ENCODE data around the gene UGDH. TPM values are rescaled to one million over a fixed set of nuclear protein-coding genes. Genes with fewer than 3 reads are reported as not detected.

Gene UGDH
- total and polyA plus RNA-seq, 4 donors: 33.1 to 241 (median 84.0) TPM

GRCh38 chr4:39490322-39490721, 36.9 kb downstream of the UGDH start:
- no peak for DNase-seq (ENCODE audit: low spot score)
- Histone ChIP-seq H3K27ac (ENCODE audit: low read depth in 1 of 2, low read length in 2 of 2) (no peak overlapping the region), H3K36me3 (ENCODE audit: control insufficient read depth in 4 of 4, insufficient read depth in 3 of 4, low read depth in 1 of 4, low read length in 3 of 4) (no peaks in the 10 kb centered on the region), H3K27me3 (ENCODE audit: control insufficient read depth in 4 of 4, insufficient read depth in 4 of 4, low read length in 3 of 4) (no peaks in the 10 kb centered on the region), H3K9me3 (ENCODE audit: control insufficient read depth in 4 of 4, low read length in 3 of 4) (no peaks in the 10 kb centered on the region), H3K9ac (ENCODE audit: low read depth in 1 of 2, low read length in 2 of 2) (no peak overlapping the region), H3K4me3 (ENCODE audit: low read depth in 1 of 3, low read length in 3 of 3) (no peak overlapping the region), H3K4me1 (ENCODE audit: control insufficient read depth in 4 of 4, insufficient read depth in 4 of 4, low read length in 3 of 4) (no peaks in the 10 kb centered on the region)
- TF ChIP-seq FOXA1 (IDR thresholded peaks at IDR 0.05) (no peak), EGR1 (IDR thresholded peaks at IDR 0.05; ENCODE audit: low read depth in 2 of 2) (no peak), ZBTB33 (IDR thresholded peaks at IDR 0.05) (no peak), RAD21 (IDR thresholded peaks at IDR 0.05) (no peak)
- WGBS: 88% methylated on average over 2 of the region's 2 CpGs

- Histone ChIP-seq H3K36me3 (ENCODE audit: control insufficient read depth in 4 of 4, insufficient read depth in 3 of 4, low read depth in 1 of 4, low read length in 3 of 4) (no peaks in the 10 kb centered on the region), H3K4me3 (ENCODE audit: low read depth in 1 of 3, low read length in 3 of 3) (no peak overlapping the region), H3K4me1 (ENCODE audit: control insufficient read depth in 4 of 4, insufficient read depth in 4 of 4, low read length in 3 of 4) (no peaks in the 10 kb centered on the region), H3K27me3 (ENCODE audit: control insufficient read depth in 4 of 4, insufficient read depth in 4 of 4, low read length in 3 of 4) (no peaks in the 10 kb centered on the region), H3K27ac (ENCODE audit: low read depth in 1 of 2, low read length in 2 of 2) (no peak overlapping the region), H3K9me3 (ENCODE audit: control insufficient read depth in 4 of 4, low read length in 3 of 4) (no peaks in the 10 kb centered on the region), H3K9ac (ENCODE audit: low read depth in 1 of 2, low read length in 2 of 2) (no peak overlapping the region)
- TF ChIP-seq TAF1 (conservative IDR thresholded peaks at IDR 0.05) (no peak), ZBTB33 (IDR thresholded peaks at IDR 0.05) (no peak), MAX (IDR thresholded peaks at IDR 0.05) (no peak)
- no peak for DNase-seq (ENCODE audit: low spot score)
- 88% methylated on average over 10 of the region's 10 CpGs for WGBS
Measured at GRCh38 chr4:39486221-39486804, 40.9 kb downstream of the UGDH start.

GRCh38 chr4:39484582-39485272, 42.5 kb downstream of the UGDH start:
- no peak overlapping the region for H3K27ac ChIP-seq (ENCODE audit: low read depth in 1 of 2, low read length in 2 of 2)
- no peaks in the 10 kb centered on the region for H3K4me1 ChIP-seq (ENCODE audit: control insufficient read depth in 4 of 4, insufficient read depth in 4 of 4, low read length in 3 of 4)
- H3K36me3 ChIP-seq (ENCODE audit: control insufficient read depth in 4 of 4, insufficient read depth in 3 of 4, low read depth in 1 of 4, low read length in 3 of 4): no peaks in the 10 kb centered on the region
- no peaks in the 10 kb centered on the region for H3K27me3 ChIP-seq (ENCODE audit: control insufficient read depth in 4 of 4, insufficient read depth in 4 of 4, low read length in 3 of 4)
- H3K4me3 ChIP-seq (ENCODE audit: low read depth in 1 of 3, low read length in 3 of 3): no peak overlapping the region
- DNase-seq (ENCODE audit: low spot score): no peak
- H3K9ac ChIP-seq (ENCODE audit: low read depth in 1 of 2, low read length in 2 of 2): no peak overlapping the region
- no peaks in the 10 kb centered on the region for H3K9me3 ChIP-seq (ENCODE audit: control insufficient read depth in 4 of 4, low read length in 3 of 4)
- WGBS: 88% methylated on average over 6 of the region's 6 CpGs
- TF ChIP-seq HNF4A (conservative IDR thresholded peaks at IDR 0.05) (no peak), RXRA (IDR thresholded peaks at IDR 0.05) (no peak), TAF1 (conservative IDR thresholded peaks at IDR 0.05) (no peak), FOXA2 (IDR thresholded peaks at IDR 0.05) (no peak), MAX (IDR thresholded peaks at IDR 0.05) (no peak), YY1 (IDR thresholded peaks at IDR 0.05) (no peak), GABPA (IDR thresholded peaks at IDR 0.05 in 1 of 2, conservative IDR thresholded peaks at IDR 0.05 in 1 of 2) (no peak), JUND (IDR thresholded peaks at IDR 0.05) (no peak), SP1 (IDR thresholded peaks at IDR 0.05) (no peak), RAD21 (IDR thresholded peaks at IDR 0.05) (no peak), ZBTB33 (IDR thresholded peaks at IDR 0.05) (no peak), EGR1 (IDR thresholded peaks at IDR 0.05; ENCODE audit: low read depth in 2 of 2) (no peak), NR2F2 (IDR thresholded peaks at IDR 0.05) (no peak), HNF4G (IDR thresholded peaks at IDR 0.05) (no peak), REST (IDR thresholded peaks at IDR 0.05) (no peak)

Measured in liver (tissue), 9 donors.